ENCODE measurements around the gene ESRRA. TPM values are rescaled to one million over a fixed set of nuclear protein-coding genes. Genes with fewer than 3 reads are reported as not detected.

ESRRA gene
- total and polyA plus RNA-seq, 2 of the 4 experiments (the other 2 are of a cell fraction), result 10.2 to 15.0 TPM

DNA sequence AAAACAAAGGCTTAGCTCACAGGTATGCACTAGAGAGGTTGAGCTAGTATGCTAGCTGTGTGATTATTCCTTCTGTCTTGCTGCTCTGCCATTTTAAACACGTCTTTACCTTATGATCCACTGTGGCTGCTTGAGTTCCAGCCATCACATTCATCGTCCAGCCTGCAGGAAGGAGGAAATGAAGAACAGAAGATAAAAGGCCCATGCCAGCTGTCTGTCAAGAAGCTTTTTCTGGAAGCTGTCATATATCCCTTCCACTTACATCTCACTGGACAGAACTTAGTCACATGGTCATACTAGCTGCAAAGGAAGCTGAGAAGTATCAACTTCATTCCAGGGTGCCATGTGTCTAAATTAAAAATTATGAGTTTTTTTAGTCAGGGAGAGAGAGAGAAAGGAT lies 22.1 kb downstream of the ESRRA start:
- Histone ChIP-seq H3K4ac (ENCODE audit: low read depth, low read length) (no peak overlapping the region), H3K4me2 (ENCODE audit: low read depth, low read length) (no peak overlapping the region), H3K27me3 (ENCODE audit: control insufficient read depth, insufficient read depth, low read length) (no peaks in the 10 kb centered on the region; the same call in 1 of the 2 replicates), H3K9ac (ENCODE audit: low read depth, low read length) (no peak overlapping the region), H4K5ac (ENCODE audit: low read depth, low read length) (no peak overlapping the region), H3K9me1 (ENCODE audit: insufficient read depth, low read length) (peaks cover 8% of the 10 kb centered on the region), H3K18ac (ENCODE audit: low read depth, low read length) (no peak overlapping the region), H2BK15ac (ENCODE audit: low read depth, low read length) (no peak overlapping the region), H2AK5ac (ENCODE audit: low read depth, low read length) (no peak overlapping the region), H3K23ac (ENCODE audit: low read depth, low read length) (no peak overlapping the region), H3K14ac (replicated peaks; ENCODE audit: low read depth, low read length) (no peak overlapping the region), H3K4me1 (ENCODE audit: control insufficient read depth, insufficient read depth, low read length) (peaks cover 11% of the 10 kb centered on the region), H3K27ac (ENCODE audit: insufficient read depth, low read length) (no peak overlapping the region), H3K9me3 (ENCODE audit: control insufficient read depth, insufficient read depth, low read length) (0 out of 2 replicates have a peak, but pooled peaks cover 2% of the 10 kb centered on the region), H2BK5ac (ENCODE audit: low read depth, low read length, poor library complexity, severe bottlenecking) (no peak overlapping the region), H3K36me3 (ENCODE audit: control insufficient read depth, insufficient read depth, low read length) (peaks cover 8% of the 10 kb centered on the region; the same call in 1 of the 2 replicates), H4K20me1 (ENCODE audit: insufficient read depth, low read length) (no peaks in the 10 kb centered on the region), H2BK120ac (ENCODE audit: low read depth, low read length) (no peak overlapping the region), H2BK20ac (ENCODE audit: low read depth, low read length) (no peak overlapping the region), H4K91ac (ENCODE audit: insufficient read depth, low read depth, low read length) (no peak overlapping the region), H3K4me3 (ENCODE audit: insufficient read depth, low read depth, low read length) (no peak overlapping the region), H2AK9ac (replicated peaks; ENCODE audit: low read depth, low read length, poor library complexity) (no peak overlapping the region), H3K79me1 (ENCODE audit: low read depth in 1 of 2, low read length in 2 of 2) (no peaks in the 10 kb centered on the region), H2AFZ (replicated peaks; ENCODE audit: low read length, poor library complexity) (no peak overlapping the region), H3K56ac (ENCODE audit: extremely low read depth, insufficient read depth, low read length) (no peak overlapping the region), H4K8ac (ENCODE audit: low read depth in 2 of 2, low read length in 2 of 2) (no peak overlapping the region)
- POLR2A ChIA-PET (ENCODE audit: unreplicated experiment), result no interaction called here
- intact Hi-C loops (cut with micrococcal nuclease), result no loop called here
- no TSS peak for BruUV-seq (replicated peaks)
- dilution Hi-C loops (cut with HindIII; ENCODE audit: low sequenced_read_pairs, unreplicated experiment), result no loop called here
- DNase-seq, result no peak
- ATAC-seq (ENCODE audit: low read depth), result no peak
- in situ Hi-C loops (cut with MboI; ENCODE audit: low sequenced_read_pairs), result no loop called here
- no CpG with 5 or more reads among the region's 2 CpGs for WGBS, 2 experiments (ENCODE audit: extremely low coverage in 2 of 2, insufficient read length in 1 of 2)
- TF ChIP-seq RFX5 (IDR thresholded peaks at IDR 0.05; ENCODE audit: low read depth, low read length) (no peak), MXI1 (IDR thresholded peaks at IDR 0.05; ENCODE audit: borderline replicate concordance, low read depth, low read length) (no peak), FOS (IDR thresholded peaks at IDR 0.05; ENCODE audit: low read depth, low read length) (no peak), NFE2L2 (IDR thresholded peaks at IDR 0.05; ENCODE audit: low read depth, low read length) (no peak), BHLHE40 (IDR thresholded peaks at IDR 0.05; ENCODE audit: low read depth, low read length) (no peak), CEBPB (IDR thresholded peaks at IDR 0.05; ENCODE audit: low read depth, low read length) (no peak), POLR2A (IDR thresholded peaks at IDR 0.05; ENCODE audit: low read depth, low read length) (no peak), MAFK (IDR thresholded peaks at IDR 0.05; ENCODE audit: low read depth, low read length) (no peak), RCOR1 (IDR thresholded peaks at IDR 0.05; ENCODE audit: insufficient replicate concordance, low read length) (no peak), MAZ (IDR thresholded peaks at IDR 0.05; ENCODE audit: borderline replicate concordance, low read depth, low read length) (no peak), ELK1 (IDR thresholded peaks at IDR 0.05; ENCODE audit: borderline replicate concordance, low read depth, low read length) (no peak), RAD21 (IDR thresholded peaks at IDR 0.05; ENCODE audit: low read length) (no peak), CHD1 (IDR thresholded peaks at IDR 0.05; ENCODE audit: low read depth, low read length) (no peak), CTCF (conservative IDR thresholded peaks at IDR 0.05; ENCODE audit: low read depth, low read length) (no peak)
- TF ChIP-seq, protein P1, sequence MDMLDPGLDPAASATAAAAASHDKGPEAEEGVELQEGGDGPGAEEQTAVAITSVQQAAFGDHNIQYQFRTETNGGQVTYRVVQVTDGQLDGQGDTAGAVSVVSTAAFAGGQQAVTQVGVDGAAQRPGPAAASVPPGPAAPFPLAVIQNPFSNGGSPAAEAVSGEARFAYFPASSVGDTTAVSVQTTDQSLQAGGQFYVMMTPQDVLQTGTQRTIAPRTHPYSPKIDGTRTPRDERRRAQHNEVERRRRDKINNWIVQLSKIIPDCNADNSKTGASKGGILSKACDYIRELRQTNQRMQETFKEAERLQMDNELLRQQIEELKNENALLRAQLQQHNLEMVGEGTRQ (IDR thresholded peaks at IDR 0.05; ENCODE audit: low read depth, low read length), result no peak
- CTCF ChIA-PET, result no interaction called here

All from IMR-90 (cell line).